SK-N-MC (cell line): ENCODE results near the gene METAP1.

Experiments used
- EZH2 ChIP-seq: fragments of 200-600 bp; sonication (generic); IDR thresholded peaks from one replicate; pipeline ENCODE4 v1.6.1; 2017; ENCODE audit warnings: antibody characterized with exemption
- FOXP2 ChIP-seq: optimal IDR thresholded peaks from 2 replicates; pipeline ENCODE3; 2011; ENCODE audit warnings: mild to moderate bottlenecking, moderate library complexity; ENCODE audit not compliant: insufficient read depth; ENCODE audit errors: extremely low read length, control extremely low read depth
- POLR2AphosphoS5 ChIP-seq: IDR thresholded peaks from 2 replicates; pipeline ENCODE4 v1.6.1; 2012; ENCODE audit warnings: mild to moderate bottlenecking, low read depth, low read length, borderline replicate concordance

- TF ChIP-seq EZH2 (no peak), POLR2AphosphoS5 (no peak), FOXP2 (no peak)
Measured at GRCh38 chr4:99008051-99008450, 12.5 kb downstream of the METAP1 start.
